ENCODE results near the gene FAM162A.

FAM162A gene

GRCh38 chr3:122383771-122384697 is at the start of gene FAM162A:
Gene FAM162A, plus strand, starts transcription at chr3:122384182. Its CDS starts 84 bp downstream, at chr3:122384266.
- peak within 1 kb of the TSS; percentile 92 for H3K4me3 ChIP-seq
- DNase-seq (ENCODE audit: low read depth, low spot score): no peak
- peaks cover 20% of the 10 kb centered on the region; the same call in 1 of the 2 replicates for H3K36me3 ChIP-seq (ENCODE audit: insufficient read depth, low read length)
- H3K9ac ChIP-seq (ENCODE audit: insufficient read length): peak within 1 kb of the TSS; percentile 94
- H3K9me3 ChIP-seq (ENCODE audit: low read depth, low read length): no peaks in the 10 kb centered on the region
- TF ChIP-seq FOXP2 (optimal IDR thresholded peaks at IDR 0.05; ENCODE audit: control extremely low read depth, extremely low read length, insufficient read depth): no peak
- no peak for TF ChIP-seq EZH2 (IDR thresholded peaks at IDR 0.05)
- TF ChIP-seq POLR2AphosphoS5 (IDR thresholded peaks at IDR 0.05; ENCODE audit: borderline replicate concordance, low read depth, low read length): peak; percentile 94
- peak within 1 kb of the TSS; percentile 60; the same call in 1 of the 2 replicates for H3K27ac ChIP-seq

GRCh38 chr3:122342803-122343202 is 41.2 kb upstream of the FAM162A start:
- Histone ChIP-seq H3K27ac (no peak overlapping the region), H3K9me3 (ENCODE audit: low read depth, low read length) (no peaks in the 10 kb centered on the region)
- TF ChIP-seq FOXP2 (optimal IDR thresholded peaks at IDR 0.05; ENCODE audit: control extremely low read depth, extremely low read length, insufficient read depth) (no peak), EZH2 (IDR thresholded peaks at IDR 0.05) (no peak), POLR2AphosphoS5 (IDR thresholded peaks at IDR 0.05; ENCODE audit: borderline replicate concordance, low read depth, low read length) (no peak)

GRCh38 chr3:122343654-122344053 is 40.3 kb upstream of the FAM162A start:
- Histone ChIP-seq H3K9ac (ENCODE audit: insufficient read length) (no peak overlapping the region), H3K36me3 (ENCODE audit: insufficient read depth, low read length) (no peaks in the 10 kb centered on the region), H3K27ac (no peak overlapping the region), H3K4me3 (no peak overlapping the region), H3K9me3 (ENCODE audit: low read depth, low read length) (no peaks in the 10 kb centered on the region)
- DNase-seq (ENCODE audit: low read depth, low spot score): no peak
- TF ChIP-seq EZH2 (IDR thresholded peaks at IDR 0.05): no peak

More at GRCh38 chr3:122342803-122343202, 41.2 kb upstream of the FAM162A start:
- no peak overlapping the region for H3K4me3 ChIP-seq
- H3K9ac ChIP-seq (ENCODE audit: insufficient read length): no peak overlapping the region
- DNase-seq (ENCODE audit: low read depth, low spot score): no peak
- H3K36me3 ChIP-seq (ENCODE audit: insufficient read depth, low read length): no peaks in the 10 kb centered on the region

GRCh38 chr3:122349171-122349570 is 34.8 kb upstream of the FAM162A start:
- Histone ChIP-seq H3K9ac (ENCODE audit: insufficient read length) (no peak overlapping the region), H3K36me3 (ENCODE audit: insufficient read depth, low read length) (no peaks in the 10 kb centered on the region), H3K27ac (no peak overlapping the region), H3K9me3 (ENCODE audit: low read depth, low read length) (no peaks in the 10 kb centered on the region), H3K4me3 (no peak overlapping the region)
- TF ChIP-seq POLR2AphosphoS5 (IDR thresholded peaks at IDR 0.05; ENCODE audit: borderline replicate concordance, low read depth, low read length) (no peak), EZH2 (IDR thresholded peaks at IDR 0.05) (no peak), FOXP2 (optimal IDR thresholded peaks at IDR 0.05; ENCODE audit: control extremely low read depth, extremely low read length, insufficient read depth) (no peak)
- no peak for DNase-seq (ENCODE audit: low read depth, low spot score)

GRCh38 chr3:122350814-122351418 is 33.1 kb upstream of the FAM162A start:
- TF ChIP-seq FOXP2 (optimal IDR thresholded peaks at IDR 0.05; ENCODE audit: control extremely low read depth, extremely low read length, insufficient read depth) (no peak), EZH2 (IDR thresholded peaks at IDR 0.05) (no peak), POLR2AphosphoS5 (IDR thresholded peaks at IDR 0.05; ENCODE audit: borderline replicate concordance, low read depth, low read length) (no peak)
- no peak for DNase-seq (ENCODE audit: low read depth, low spot score)
- H3K9ac ChIP-seq (ENCODE audit: insufficient read length): no peak overlapping the region

GRCh38 chr3:122351612-122352011 is 32.4 kb upstream of the FAM162A start:
- Histone ChIP-seq H3K27ac (no peak overlapping the region), H3K9me3 (ENCODE audit: low read depth, low read length) (no peaks in the 10 kb centered on the region), H3K36me3 (ENCODE audit: insufficient read depth, low read length) (no peaks in the 10 kb centered on the region), H3K9ac (ENCODE audit: insufficient read length) (no peak overlapping the region), H3K4me3 (no peak overlapping the region)
- TF ChIP-seq FOXP2 (optimal IDR thresholded peaks at IDR 0.05; ENCODE audit: control extremely low read depth, extremely low read length, insufficient read depth) (no peak), EZH2 (IDR thresholded peaks at IDR 0.05) (no peak), POLR2AphosphoS5 (IDR thresholded peaks at IDR 0.05; ENCODE audit: borderline replicate concordance, low read depth, low read length) (no peak)
- no peak for DNase-seq (ENCODE audit: low read depth, low spot score)

More at GRCh38 chr3:122350814-122351418, 33.1 kb upstream of the FAM162A start:
- Histone ChIP-seq H3K9me3 (ENCODE audit: low read depth, low read length) (no peaks in the 10 kb centered on the region), H3K27ac (no peak overlapping the region), H3K4me3 (no peak overlapping the region), H3K36me3 (ENCODE audit: insufficient read depth, low read length) (no peaks in the 10 kb centered on the region)

GRCh38 chr3:122353215-122353614 is 30.8 kb upstream of the FAM162A start:
- Histone ChIP-seq H3K9ac (ENCODE audit: insufficient read length) (no peak overlapping the region), H3K27ac (no peak overlapping the region), H3K36me3 (ENCODE audit: insufficient read depth, low read length) (no peaks in the 10 kb centered on the region; the same call in 1 of the 2 replicates), H3K4me3 (no peak overlapping the region), H3K9me3 (ENCODE audit: low read depth, low read length) (no peaks in the 10 kb centered on the region)
- no peak for DNase-seq (ENCODE audit: low read depth, low spot score)
- TF ChIP-seq POLR2AphosphoS5 (IDR thresholded peaks at IDR 0.05; ENCODE audit: borderline replicate concordance, low read depth, low read length): no peak
- TF ChIP-seq FOXP2 (optimal IDR thresholded peaks at IDR 0.05; ENCODE audit: control extremely low read depth, extremely low read length, insufficient read depth): no peak
- no peak for TF ChIP-seq EZH2 (IDR thresholded peaks at IDR 0.05)

- no peaks in the 10 kb centered on the region for H3K9me3 ChIP-seq (ENCODE audit: low read depth, low read length)
These were observed 30.0 kb upstream of the FAM162A start for GRCh38 chr3:122353893-122354401.

More at GRCh38 chr3:122353893-122354401, 30.0 kb upstream of the FAM162A start:
- peaks cover 7% of the 10 kb centered on the region; the same call in 1 of the 2 replicates for H3K36me3 ChIP-seq (ENCODE audit: insufficient read depth, low read length)
- no peak overlapping the region for H3K9ac ChIP-seq (ENCODE audit: insufficient read length)
- H3K4me3 ChIP-seq: no peak overlapping the region
- no peak overlapping the region for H3K27ac ChIP-seq
- no peak for TF ChIP-seq FOXP2 (optimal IDR thresholded peaks at IDR 0.05; ENCODE audit: control extremely low read depth, extremely low read length, insufficient read depth)
- TF ChIP-seq EZH2 (IDR thresholded peaks at IDR 0.05): no peak
- no peak for DNase-seq (ENCODE audit: low read depth, low spot score)
